CD14-positive monocyte (primary cell): Measurements from ENCODE around the gene ENTHD1. TPM values are rescaled to one million over a fixed set of nuclear protein-coding genes. Genes with fewer than 3 reads are reported as not detected.

Source experiments
- DNase-seq, 3 donors: peaks; one replicate each; pipeline ENCODE4 v3.0.0-alpha.2; 2011 to 2022
- H2AFZ ChIP-seq: 2 replicates; pipeline ENCODE4 v1.6.0; 2012; ENCODE audit warnings: mild to moderate bottlenecking, low read depth, low read length, inconsistent platforms; ENCODE audit not compliant: insufficient read depth, poor library complexity, severe bottlenecking
- H3K27ac ChIP-seq, 2 donors: 1 replicate in 1 of 2; 2 replicates in 1 of 2; pipeline ENCODE4 v1.5.1; 2012 to 2013; ENCODE audit warnings: low read length in 2 of 2, control low read depth in 1 of 2, inconsistent platforms in 1 of 2, low read depth in 1 of 2, mild to moderate bottlenecking in 1 of 2
- H3K27me3 ChIP-seq, 2 donors: one replicate each; pipeline versions ENCODE4 v1.6.0 to v1.6.1; 2011 to 2013; ENCODE audit warnings: low read length in 2 of 2; ENCODE audit not compliant: control insufficient read depth in 2 of 2, insufficient read depth in 2 of 2
- H3K36me3 ChIP-seq, 2 donors: replicated peaks in 1 of 2; 1 replicate in 1 of 2; 2 replicates in 1 of 2; pipeline versions ENCODE4 v1.5.1 to v1.6.1; 2012 to 2013; ENCODE audit warnings: low read length in 2 of 2, control low read depth in 1 of 2, inconsistent platforms in 1 of 2, mild to moderate bottlenecking in 1 of 2; ENCODE audit not compliant: insufficient read depth in 2 of 2, control insufficient read depth in 1 of 2
- H3K4me1 ChIP-seq, 2 donors: 1 replicate in 1 of 2; 2 replicates in 1 of 2; pipeline versions ENCODE4 v1.5.1 to v1.6.1; 2012 to 2013; ENCODE audit warnings: low read length in 2 of 2, control low read depth in 1 of 2, inconsistent platforms in 1 of 2, mild to moderate bottlenecking in 1 of 2, moderate library complexity in 1 of 2; ENCODE audit not compliant: insufficient read depth in 2 of 2, control insufficient read depth in 1 of 2
- H3K4me2 ChIP-seq: replicated peaks from 2 replicates; pipeline ENCODE3; 2012; ENCODE audit warnings: low read length, moderate library complexity, mild to moderate bottlenecking; ENCODE audit not compliant: poor library complexity, severe bottlenecking; ENCODE audit errors: extremely low read depth
- H3K4me3 ChIP-seq, 3 experiments: fragments of 200-600 bp in 1 of 3; sonication (generic) in 1 of 3; replicated peaks in 1 of 3; 1 replicate in 2 of 3; 2 replicates in 1 of 3; pipeline ENCODE4 v1.5.1; 2011 to 2013; ENCODE audit warnings: low read length in 3 of 3, mild to moderate bottlenecking in 3 of 3, control low read depth in 2 of 3, low read depth in 2 of 3, inconsistent platforms in 1 of 3, moderate library complexity in 1 of 3
- H3K79me2 ChIP-seq: 2 replicates; pipeline ENCODE4 v1.6.0; 2012; ENCODE audit warnings: mild to moderate bottlenecking, control low read depth, inconsistent platforms, low read length, moderate library complexity; ENCODE audit not compliant: insufficient read depth
- H3K9ac ChIP-seq: 2 replicates; pipeline ENCODE4 v1.6.0; 2017; ENCODE audit warnings: low read length, mild to moderate bottlenecking; ENCODE audit not compliant: insufficient read depth, poor library complexity, severe bottlenecking
- H3K9me3 ChIP-seq, 2 donors: replicated peaks in 1 of 2; 1 replicate in 1 of 2; 2 replicates in 1 of 2; pipeline versions ENCODE4 v1.5.1 to v1.6.1; 2012 to 2013; ENCODE audit warnings: low read length in 2 of 2, control low read depth in 1 of 2; ENCODE audit not compliant: control insufficient read depth in 1 of 2, insufficient read depth in 1 of 2
- H4K20me1 ChIP-seq: 2 replicates; pipeline ENCODE4 v1.6.0; 2012; ENCODE audit warnings: mild to moderate bottlenecking, low read length, control low read depth, moderate library complexity; ENCODE audit not compliant: insufficient read depth
- H3K27ac Mint-ChIP-seq, 7 donors: one replicate each; pipeline ENCODE4 v1.8.0; 2020; ENCODE audit warnings: mild to moderate bottlenecking in 7 of 7, mixed read lengths in 7 of 7, moderate library complexity in 6 of 7, inconsistent platforms in 2 of 7
- H3K27me3 Mint-ChIP-seq, 3 donors: one replicate each; pipeline ENCODE4 v1.8.0; 2021 to 2022; ENCODE audit warnings: low read depth in 3 of 3, mild to moderate bottlenecking in 3 of 3, mixed read lengths in 3 of 3, moderate library complexity in 3 of 3, inconsistent platforms in 1 of 3
- H3K36me3 Mint-ChIP-seq, 2 donors: one replicate each; pipeline ENCODE4 v1.8.0; 2020; ENCODE audit warnings: mixed read lengths in 2 of 2, inconsistent platforms in 1 of 2, mild to moderate bottlenecking in 1 of 2
- H3K4me1 Mint-ChIP-seq: one replicate; pipeline ENCODE4 v1.8.0; 2020; ENCODE audit warnings: mild to moderate bottlenecking, mixed read lengths
- H3K4me3 Mint-ChIP-seq, 2 donors: one replicate each; pipeline ENCODE4 v1.8.0; 2020; ENCODE audit warnings: mild to moderate bottlenecking in 2 of 2, mixed read lengths in 2 of 2, moderate library complexity in 1 of 2
- H3K9me3 Mint-ChIP-seq, 7 donors: one replicate each; pipeline ENCODE4 v1.8.0; 2020 to 2022; ENCODE audit warnings: mixed read lengths in 7 of 7, mild to moderate bottlenecking in 6 of 7, moderate library complexity in 6 of 7, inconsistent platforms in 2 of 7
- WGBS: methylation state at CpG from one replicate; pipeline ENCODE4 v1.1.5; 2013; ENCODE audit warnings: missing lambda C conversion rate; ENCODE audit not compliant: insufficient coverage; 5-methylcytosine and 5-hydroxymethylcytosine counted together
- intact Hi-C, 2 donors: fragments of 100-400 bp; cut with micrococcal nuclease; formaldehyde crosslinking; loops; one replicate each; pipeline versions ENCODE4 v1.15.0 to v1.15.1; 2023
- polyA plus RNA-seq, 3 donors: library from polyadenylated mRNA; depleted of rRNA in 1 of 3; unstranded in 2 of 3; stranded (reverse) in 1 of 3; fragments of 300-500 nt in 2 of 3; fragments of >200 nt in 1 of 3; fragmentation: Illumina TruSeq in 2 of 3; gene quantifications; 1 replicate in 2 of 3; 2 replicates in 1 of 3; pipeline ENCODE4 v1.2.3, GENCODE V29; 2012 to 2021
- TF ChIP-seq, protein P1 (sequence below): fragments of 200-600 bp; IDR thresholded peaks from one replicate; pipeline ENCODE4 v1.8.0; 2022; ENCODE audit warnings: antibody characterized with exemption, mild to moderate bottlenecking

The ENTHD1 gene
- polyA plus RNA-seq, 3 donors: not detected

GRCh38 chr22:39731881-39732555 is 161.5 kb downstream of the ENTHD1 start:
- H3K9ac ChIP-seq: no peak overlapping the region
- H3K4me3 Mint-ChIP-seq: no peak overlapping the region
- peaks cover 0 to 2% (median 0%) of the 10 kb centered on the region in 7 donors for H3K9me3 Mint-ChIP-seq
- no peak overlapping the region for H3K27ac Mint-ChIP-seq
- H3K4me2 ChIP-seq: no peak overlapping the region
- peaks cover 0 to 8% of the 10 kb centered on the region in 2 donors for H3K27me3 ChIP-seq
- no peak overlapping the region for H3K4me3 ChIP-seq
- H3K36me3 ChIP-seq: no peaks in the 10 kb centered on the region
- no peak overlapping the region for H2AFZ ChIP-seq
- no peaks in the 10 kb centered on the region for H3K79me2 ChIP-seq
- H3K36me3 Mint-ChIP-seq: no peaks in the 10 kb centered on the region
- TF ChIP-seq, protein P1, sequence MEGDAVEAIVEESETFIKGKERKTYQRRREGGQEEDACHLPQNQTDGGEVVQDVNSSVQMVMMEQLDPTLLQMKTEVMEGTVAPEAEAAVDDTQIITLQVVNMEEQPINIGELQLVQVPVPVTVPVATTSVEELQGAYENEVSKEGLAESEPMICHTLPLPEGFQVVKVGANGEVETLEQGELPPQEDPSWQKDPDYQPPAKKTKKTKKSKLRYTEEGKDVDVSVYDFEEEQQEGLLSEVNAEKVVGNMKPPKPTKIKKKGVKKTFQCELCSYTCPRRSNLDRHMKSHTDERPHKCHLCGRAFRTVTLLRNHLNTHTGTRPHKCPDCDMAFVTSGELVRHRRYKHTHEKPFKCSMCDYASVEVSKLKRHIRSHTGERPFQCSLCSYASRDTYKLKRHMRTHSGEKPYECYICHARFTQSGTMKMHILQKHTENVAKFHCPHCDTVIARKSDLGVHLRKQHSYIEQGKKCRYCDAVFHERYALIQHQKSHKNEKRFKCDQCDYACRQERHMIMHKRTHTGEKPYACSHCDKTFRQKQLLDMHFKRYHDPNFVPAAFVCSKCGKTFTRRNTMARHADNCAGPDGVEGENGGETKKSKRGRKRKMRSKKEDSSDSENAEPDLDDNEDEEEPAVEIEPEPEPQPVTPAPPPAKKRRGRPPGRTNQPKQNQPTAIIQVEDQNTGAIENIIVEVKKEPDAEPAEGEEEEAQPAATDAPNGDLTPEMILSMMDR: no peak
- no peak overlapping the region for H3K27ac ChIP-seq
- H4K20me1 ChIP-seq: no peaks in the 10 kb centered on the region
- peaks cover 6 to 18% (median 9%) of the 10 kb centered on the region in 3 donors for H3K27me3 Mint-ChIP-seq
- H3K9me3 ChIP-seq: no peaks in the 10 kb centered on the region
- WGBS: 77% methylated on average over 12 of the region's 12 CpGs
- intact Hi-C loops: no loop called here
- DNase-seq: no peak
- H3K4me1 Mint-ChIP-seq: no peaks in the 10 kb centered on the region
- H3K4me1 ChIP-seq: no peaks in the 10 kb centered on the region

GRCh38 chr22:39731481-39731880 is 162.1 kb downstream of the ENTHD1 start:
- H3K79me2 ChIP-seq: no peaks in the 10 kb centered on the region
- no peaks in the 10 kb centered on the region for H3K36me3 ChIP-seq
- no peak overlapping the region for H3K4me2 ChIP-seq
- H3K4me1 ChIP-seq: no peaks in the 10 kb centered on the region
- Mint-ChIP-seq H3K4me3 (no peak overlapping the region), H3K9me3 (peaks cover 0 to 2% (median 0%) of the 10 kb centered on the region in 7 donors), H3K27ac (no peak overlapping the region), H3K36me3 (no peaks in the 10 kb centered on the region), H3K4me1 (no peaks in the 10 kb centered on the region), H3K27me3 (peaks cover 6 to 20% (median 11%) of the 10 kb centered on the region in 3 donors)
- TF ChIP-seq, protein P1: no peak
- DNase-seq: no peak
- H3K4me3 ChIP-seq: no peak overlapping the region
- H3K9me3 ChIP-seq: no peaks in the 10 kb centered on the region
- no peak overlapping the region for H2AFZ ChIP-seq
- H3K9ac ChIP-seq: no peak overlapping the region
- H3K27me3 ChIP-seq: peaks cover 0 to 8% of the 10 kb centered on the region in 2 donors
- H4K20me1 ChIP-seq: no peaks in the 10 kb centered on the region
- no peak overlapping the region for H3K27ac ChIP-seq
- intact Hi-C loops: no loop called here
- WGBS: 86% methylated on average over 5 of the region's 5 CpGs
